Testis (tissue), 3 donors: ENCODE data around the gene RGS6. TPM values are rescaled to one million over a fixed set of nuclear protein-coding genes. Genes with fewer than 3 reads are reported as not detected.

Source experiments
- DNase-seq: peaks from one replicate; pipeline ENCODE4 v3.0.0-alpha.2; 2019
- H3K27ac ChIP-seq, 2 donors: fragments of 200-600 bp; sonication (generic); one replicate each; pipeline ENCODE4 v1.5.1; 2019
- H3K27me3 ChIP-seq: fragments of 200-600 bp; sonication (generic); one replicate; pipeline ENCODE4 v1.5.1; 2019
- H3K36me3 ChIP-seq: fragments of 200-600 bp; sonication (generic); one replicate; pipeline ENCODE4 v1.5.1; 2017; ENCODE audit warnings: low read depth; ENCODE audit errors: missing control alignments
- H3K4me1 ChIP-seq: fragments of 200-600 bp; sonication (generic); one replicate; pipeline ENCODE4 v1.5.1; 2019
- H3K4me3 ChIP-seq, 2 donors: fragments of 200-600 bp; sonication (generic); one replicate each; pipeline ENCODE4 v1.5.1; 2017 to 2019
- H3K9me3 ChIP-seq: fragments of 200-600 bp; sonication (generic); one replicate; pipeline ENCODE4 v1.5.1; 2017
- CTCF ChIP-seq, 3 experiments: fragments of 450-650 bp in 2 of 3; fragments of 200-600 bp in 1 of 3; sonication (generic) in 1 of 3; IDR thresholded peaks; one replicate each; pipeline ENCODE4 v1.5.1; 2016 to 2019; ENCODE audit warnings: antibody characterized with exemption in 3 of 3, mild to moderate bottlenecking in 2 of 3, moderate library complexity in 1 of 3
- POLR2A ChIP-seq: fragments of 450-650 bp; IDR thresholded peaks from one replicate; pipeline ENCODE4 v1.6.1; 2017; ENCODE audit warnings: antibody characterized with exemption, mild to moderate bottlenecking, moderate library complexity
- WGBS, 2 donors: methylation state at CpG; one replicate each; pipeline ENCODE4 v1.1.5; 2018; 5-methylcytosine and 5-hydroxymethylcytosine counted together
- intact Hi-C: fragments of 100-400 bp; cut with DNase I; formaldehyde crosslinking; loops from one replicate; pipeline ENCODE4 v1.15.1; 2023; ENCODE audit warnings: low total_unique reads
- polyA plus RNA-seq: library from polyadenylated mRNA; stranded (reverse); fragments of 350-450 nt; fragmentation: Illumina TruSeq; extraction: RNeasy Lipid Tissue Mini Kit (QIAGEN cat#74804); gene quantifications from one replicate; pipeline ENCODE4 v1.2.3, GENCODE V29; 2014; ENCODE audit warnings: low read depth, low replicate concordance; ENCODE audit not compliant: insufficient read depth
- total RNA-seq, 2 donors: library from RNA; depleted of rRNA; stranded (reverse); fragments of >200 nt; gene quantifications; one replicate each; pipeline ENCODE4 v1.2.3, GENCODE V29; 2016

RGS6 gene
- total and polyA plus RNA-seq, 3 donors from 2014 or later = 6.3 to 21.3 (median 16.0) TPM

GRCh38 chr14:72577521-72577920 is 645.3 kb downstream of the RGS6 start:
- 61 to 88% methylated on average over 4 to 5 of the region's 5 CpGs for WGBS, 2 donors
- intact Hi-C loops = no loop called here
- Histone ChIP-seq H3K36me3 (no peaks in the 10 kb centered on the region), H3K9me3 (no peaks in the 10 kb centered on the region), H3K4me3 (no peak overlapping the region), H3K27ac (no peak overlapping the region), H3K27me3 (no peaks in the 10 kb centered on the region), H3K4me1 (peaks cover 18% of the 10 kb centered on the region)
- TF ChIP-seq CTCF (IDR thresholded peaks at IDR 0.05) = no peak
- no peak for TF ChIP-seq POLR2A
- DNase-seq = peak; percentile 21

DNA sequence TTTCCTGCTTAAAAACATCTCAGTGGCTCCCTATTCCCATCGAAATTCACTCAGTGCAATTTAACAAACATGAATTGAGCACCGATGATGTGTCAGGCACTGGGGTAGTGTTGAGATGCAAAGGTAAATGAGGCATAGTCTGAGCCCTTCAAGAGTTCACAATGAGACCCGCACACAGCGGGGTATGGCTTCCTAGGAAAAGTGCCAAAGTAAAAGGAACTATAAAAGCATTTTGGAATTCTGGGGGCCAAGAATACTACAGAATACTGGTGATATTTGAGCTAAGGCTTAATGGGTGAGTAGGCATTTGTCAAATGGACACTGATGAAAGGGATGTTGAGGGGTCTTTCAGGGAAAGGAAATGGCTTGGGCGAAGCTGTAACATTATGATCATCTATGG is 646.3 kb downstream of the RGS6 start:
- Histone ChIP-seq H3K36me3 (no peaks in the 10 kb centered on the region), H3K27me3 (no peaks in the 10 kb centered on the region), H3K4me3 (no peak overlapping the region), H3K4me1 (peaks cover 18% of the 10 kb centered on the region), H3K9me3 (no peaks in the 10 kb centered on the region), H3K27ac (no peak overlapping the region)
- no peak for TF ChIP-seq CTCF (IDR thresholded peaks at IDR 0.05)
- TF ChIP-seq POLR2A = no peak
- intact Hi-C loops = no loop called here
- WGBS, 2 donors = 81 to 91% methylated on average over 5 of the region's 5 CpGs
- DNase-seq = no peak

- no peak for DNase-seq
- no peak for TF ChIP-seq POLR2A
- no peak for TF ChIP-seq CTCF (IDR thresholded peaks at IDR 0.05)
- intact Hi-C loops = no loop called here
Observed at GRCh38 chr14:72582582-72582981, 650.4 kb downstream of the RGS6 start.

GRCh38 chr14:72583316-72584272 is 651.4 kb downstream of the RGS6 start:
- DNase-seq = no peak
- Histone ChIP-seq H3K36me3 (no peaks in the 10 kb centered on the region), H3K27me3 (no peaks in the 10 kb centered on the region), H3K9me3 (no peaks in the 10 kb centered on the region), H3K4me3 (no peak overlapping the region), H3K4me1 (no peaks in the 10 kb centered on the region), H3K27ac (no peak overlapping the region)
- 95 to 99% methylated on average over 5 of the region's 5 CpGs for WGBS, 2 donors
- intact Hi-C loops = no loop called here
- TF ChIP-seq CTCF (IDR thresholded peaks at IDR 0.05) (no peak), POLR2A (no peak)

More at GRCh38 chr14:72582582-72582981, 650.4 kb downstream of the RGS6 start:
- H3K27me3 ChIP-seq = no peaks in the 10 kb centered on the region
- H3K27ac ChIP-seq = no peak overlapping the region
- 92 to 100% methylated on average over 1 of the region's 1 CpG for WGBS, 2 donors
- no peak overlapping the region for H3K4me3 ChIP-seq
- no peaks in the 10 kb centered on the region for H3K36me3 ChIP-seq
- no peaks in the 10 kb centered on the region for H3K4me1 ChIP-seq
- H3K9me3 ChIP-seq = no peaks in the 10 kb centered on the region
